ENCODE data around the gene MYL7.

MYL7 gene

DNA sequence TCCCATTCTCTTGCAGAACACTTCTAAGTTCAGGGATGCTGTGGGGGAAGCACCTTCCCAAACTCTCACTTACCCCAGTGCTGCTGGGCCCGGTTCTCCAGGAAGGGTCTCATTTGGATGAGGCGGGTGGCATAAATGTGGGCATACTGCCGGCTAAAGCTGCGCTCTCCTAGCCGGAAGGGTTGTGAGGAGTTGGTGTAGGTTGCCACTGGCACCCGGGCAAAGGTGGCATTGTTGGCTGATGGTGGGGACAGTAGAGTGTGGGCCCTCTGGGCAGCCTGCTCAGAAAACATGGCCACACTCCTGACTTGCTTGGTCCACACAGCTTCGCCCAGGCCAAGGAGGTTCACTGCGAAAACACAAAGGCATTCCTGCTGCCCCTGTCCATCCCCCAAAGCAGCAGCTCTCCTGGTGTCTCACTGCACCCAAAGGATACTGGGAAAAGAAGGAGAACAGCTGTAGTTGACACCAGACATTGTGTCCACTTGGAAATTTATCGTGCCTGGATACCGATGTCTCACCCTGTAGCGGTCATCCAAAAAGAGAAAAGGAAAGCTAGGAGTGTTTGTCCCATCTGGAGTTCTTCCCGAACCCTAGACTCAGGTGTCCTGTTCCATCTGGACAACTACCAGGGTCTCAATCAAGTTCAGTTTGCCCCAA lies 19.2 kb downstream of the MYL7 start:
- H2AFZ ChIP-seq: no peak overlapping the region
- peaks cover 7% of the 10 kb centered on the region for H3K79me2 ChIP-seq
- H3K4me1 ChIP-seq: peaks cover 5% of the 10 kb centered on the region
- no peak overlapping the region for H3K4me3 ChIP-seq (ENCODE audit: low read depth, low read length)
- no peak overlapping the region for H3K27ac ChIP-seq
- H3K9ac ChIP-seq: no peak overlapping the region
- no peaks in the 10 kb centered on the region for H3K9me3 ChIP-seq (ENCODE audit: control insufficient read depth, low read length)
- H3K4me2 ChIP-seq (ENCODE audit: low read length): no peak overlapping the region
- H3K27me3 ChIP-seq (ENCODE audit: control insufficient read depth, insufficient read depth, low read length): no peaks in the 10 kb centered on the region
- TF ChIP-seq CTCF (IDR thresholded peaks at IDR 0.05): no peak
- H3K36me3 ChIP-seq (ENCODE audit: control insufficient read depth, insufficient read depth, low read length): no peaks in the 10 kb centered on the region

DNA sequence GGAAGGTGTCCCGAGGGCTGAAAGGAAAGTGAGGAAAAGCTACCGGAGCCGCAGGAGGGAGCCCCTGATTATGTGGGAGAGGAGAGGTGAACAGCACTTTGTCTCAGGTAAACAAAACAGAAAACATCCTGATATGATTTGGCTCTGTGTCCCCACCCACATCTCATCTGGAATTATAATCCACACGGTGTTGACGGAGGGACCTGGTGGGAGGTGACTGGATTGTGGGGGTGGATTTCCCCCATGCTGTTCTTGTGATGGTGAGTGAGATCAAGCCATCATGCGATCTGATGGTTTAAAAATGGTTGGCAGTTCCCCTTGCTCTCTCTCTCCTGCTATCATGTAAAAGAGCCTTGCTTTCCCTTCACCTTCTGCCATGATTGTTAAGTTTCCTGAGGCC lies 20.7 kb downstream of the MYL7 start:
- Histone ChIP-seq H3K4me2 (ENCODE audit: low read length) (no peak overlapping the region), H3K9me3 (ENCODE audit: control insufficient read depth, low read length) (no peaks in the 10 kb centered on the region), H3K79me2 (peaks cover 7% of the 10 kb centered on the region), H3K36me3 (ENCODE audit: control insufficient read depth, insufficient read depth, low read length) (no peaks in the 10 kb centered on the region), H3K4me1 (peaks cover 5% of the 10 kb centered on the region), H2AFZ (no peak overlapping the region), H3K9ac (no peak overlapping the region), H3K27me3 (ENCODE audit: control insufficient read depth, insufficient read depth, low read length) (no peaks in the 10 kb centered on the region), H3K27ac (no peak overlapping the region), H3K4me3 (ENCODE audit: low read depth, low read length) (no peak overlapping the region)
- no peak for TF ChIP-seq CTCF (IDR thresholded peaks at IDR 0.05)

DNA sequence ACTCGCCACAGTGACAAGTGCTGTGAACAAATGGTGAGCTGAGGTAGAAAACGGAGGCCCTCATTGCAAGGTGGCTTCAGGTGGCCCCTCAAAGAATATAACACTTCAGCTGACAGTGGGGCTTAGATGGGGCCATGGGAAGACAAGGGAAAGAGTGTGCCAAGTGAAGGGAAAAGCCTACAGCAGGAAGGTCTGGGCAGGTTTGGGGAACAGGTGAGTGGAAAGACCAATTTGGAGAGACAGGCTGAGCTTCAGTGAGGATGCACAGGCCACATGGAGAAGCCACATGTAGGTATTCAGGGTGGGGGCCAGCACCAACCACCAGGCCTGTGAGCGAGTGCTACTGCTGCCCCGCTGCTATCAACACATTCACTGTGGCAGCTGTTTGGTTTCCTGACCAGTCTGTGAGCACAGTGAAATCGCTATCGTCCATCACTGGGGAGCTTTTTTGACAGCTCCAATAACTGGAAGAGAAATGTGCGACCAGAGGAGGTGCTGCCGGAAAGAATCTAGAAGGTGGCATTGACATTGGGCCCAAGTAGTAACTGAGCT lies 21.2 kb downstream of the MYL7 start:
- no peak overlapping the region for H3K4me3 ChIP-seq (ENCODE audit: low read depth, low read length)
- H3K4me2 ChIP-seq (ENCODE audit: low read length): no peak overlapping the region
- H3K4me1 ChIP-seq: peaks cover 5% of the 10 kb centered on the region
- no peaks in the 10 kb centered on the region for H3K9me3 ChIP-seq (ENCODE audit: control insufficient read depth, low read length)
- H2AFZ ChIP-seq: no peak overlapping the region
- TF ChIP-seq CTCF (IDR thresholded peaks at IDR 0.05): no peak
- H3K79me2 ChIP-seq: peaks cover 7% of the 10 kb centered on the region
- H3K9ac ChIP-seq: no peak overlapping the region
- no peaks in the 10 kb centered on the region for H3K27me3 ChIP-seq (ENCODE audit: control insufficient read depth, insufficient read depth, low read length)
- no peaks in the 10 kb centered on the region for H3K36me3 ChIP-seq (ENCODE audit: control insufficient read depth, insufficient read depth, low read length)
- no peak overlapping the region for H3K27ac ChIP-seq

DNA sequence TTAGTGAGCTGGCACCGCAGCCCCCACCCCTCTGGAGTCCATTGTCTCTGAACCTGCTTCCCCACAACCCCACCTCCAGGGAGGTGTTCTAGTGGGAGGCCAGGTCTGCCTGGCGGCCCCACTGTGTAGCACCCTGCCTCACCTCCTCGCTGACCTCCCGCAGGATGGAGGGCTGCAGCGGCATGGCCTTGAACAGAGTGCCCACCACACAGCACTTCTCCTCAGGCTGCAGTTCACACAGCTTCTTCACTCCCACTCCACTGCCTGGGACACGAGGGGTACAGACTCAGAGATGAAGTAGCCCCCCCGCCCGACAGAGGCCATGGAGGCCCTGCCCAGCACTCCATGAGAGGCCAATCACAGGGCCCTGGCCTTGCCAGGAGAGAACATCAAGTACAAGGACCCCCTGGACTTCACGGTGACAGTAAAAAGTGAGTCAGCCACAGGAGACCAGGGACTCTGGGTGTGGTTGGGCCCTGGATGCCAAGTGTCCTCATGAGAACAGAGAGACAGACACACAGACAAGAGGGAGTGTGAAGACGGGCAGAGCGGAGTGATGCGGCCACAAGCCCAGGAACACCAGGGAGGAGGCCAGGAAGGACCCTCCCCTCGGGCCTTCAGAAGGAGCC lies 23.2 kb downstream of the MYL7 start:
- H3K79me2 ChIP-seq: peaks cover 7% of the 10 kb centered on the region
- H3K9ac ChIP-seq: no peak overlapping the region
- H3K4me3 ChIP-seq (ENCODE audit: low read depth, low read length): no peak overlapping the region
- H3K4me1 ChIP-seq: peaks cover 5% of the 10 kb centered on the region
- no peaks in the 10 kb centered on the region for H3K27me3 ChIP-seq (ENCODE audit: control insufficient read depth, insufficient read depth, low read length)
- no peak overlapping the region for H3K4me2 ChIP-seq (ENCODE audit: low read length)
- TF ChIP-seq CTCF (IDR thresholded peaks at IDR 0.05): no peak
- no peaks in the 10 kb centered on the region for H3K9me3 ChIP-seq (ENCODE audit: control insufficient read depth, low read length)
- no peak overlapping the region for H2AFZ ChIP-seq
- no peaks in the 10 kb centered on the region for H3K36me3 ChIP-seq (ENCODE audit: control insufficient read depth, insufficient read depth, low read length)
- H3K27ac ChIP-seq: no peak overlapping the region

All from parathyroid adenoma (tissue), 2 donors.